Hepatocyte (in vitro differentiated cells): ENCODE data around the gene ZC3H15. TPM values are rescaled to one million over a fixed set of nuclear protein-coding genes. Genes with fewer than 3 reads are reported as not detected.

Experiments used
- DNase-seq: peaks from one replicate; pipeline ENCODE4 v3.0.0-alpha.2; 2016; ENCODE audit warnings: low spot score
- H2AFZ ChIP-seq: fragments of 200-600 bp; sonication (generic); 2 replicates; pipeline ENCODE4 v1.6.0; 2016; ENCODE audit warnings: antibody characterized with exemption, mild to moderate bottlenecking
- H3K27ac ChIP-seq: fragments of 200-600 bp; sonication (generic); 2 replicates; pipeline ENCODE4 v1.5.1; 2016; ENCODE audit warnings: mild to moderate bottlenecking
- H3K27me3 ChIP-seq: fragments of 200-600 bp; sonication (generic); 2 replicates; pipeline ENCODE4 v1.6.1; 2016
- H3K36me3 ChIP-seq: fragments of 200-600 bp; sonication (generic); replicated peaks from 2 replicates; pipeline ENCODE4 v1.5.1; 2016; ENCODE audit warnings: low read depth; ENCODE audit not compliant: insufficient read depth
- H3K4me1 ChIP-seq: fragments of 200-600 bp; sonication (generic); 2 replicates; pipeline ENCODE4 v1.5.1; 2016; ENCODE audit warnings: mild to moderate bottlenecking, moderate library complexity; ENCODE audit not compliant: insufficient read depth
- H3K4me2 ChIP-seq: fragments of 200-600 bp; sonication (generic); 2 replicates; pipeline ENCODE4 v1.6.0; 2016
- H3K4me3 ChIP-seq: fragments of 200-600 bp; sonication (generic); 2 replicates; pipeline ENCODE4 v1.5.1; 2016; ENCODE audit warnings: mild to moderate bottlenecking
- H3K79me2 ChIP-seq: fragments of 200-600 bp; sonication (generic); 2 replicates; pipeline ENCODE4 v1.6.0; 2017; ENCODE audit warnings: mild to moderate bottlenecking
- H3K9me2 ChIP-seq: fragments of 200-600 bp; sonication (generic); replicated peaks from 2 replicates; pipeline ENCODE4 v1.6.0; 2017; ENCODE audit warnings: mild to moderate bottlenecking; ENCODE audit not compliant: insufficient read depth
- H3K9me3 ChIP-seq: fragments of 200-600 bp; sonication (generic); 2 replicates; pipeline ENCODE4 v1.5.1; 2016; ENCODE audit warnings: low read depth, mild to moderate bottlenecking
- H4K20me1 ChIP-seq: fragments of 200-600 bp; sonication (generic); 2 replicates; pipeline ENCODE4 v1.6.0; 2016; ENCODE audit warnings: mild to moderate bottlenecking; ENCODE audit not compliant: insufficient read depth, poor library complexity, severe bottlenecking
- CTCF ChIP-seq: fragments of 200-600 bp; sonication (generic); IDR thresholded peaks from 2 replicates; pipeline ENCODE4 v1.5.1; 2016; ENCODE audit warnings: antibody characterized with exemption, mild to moderate bottlenecking; ENCODE audit not compliant: poor library complexity
- EZH2 ChIP-seq: fragments of 200-600 bp; sonication (generic); IDR thresholded peaks from 2 replicates; pipeline ENCODE4 v1.6.1; 2016; ENCODE audit warnings: antibody characterized with exemption, mild to moderate bottlenecking, borderline replicate concordance
- EZH2phosphoT487 ChIP-seq: fragments of 200-600 bp; sonication (generic); IDR thresholded peaks from one replicate; pipeline ENCODE4 v1.6.1; 2018; ENCODE audit warnings: antibody characterized with exemption, mild to moderate bottlenecking, low read depth, moderate library complexity; ENCODE audit not compliant: unreplicated experiment, severe bottlenecking
- WGBS: methylation state at CpG from one replicate; pipeline ENCODE4 v1.1.6; 2016; ENCODE audit warnings: low lambda C conversion rate; ENCODE audit errors: missing lambda C conversion rate; 5-methylcytosine and 5-hydroxymethylcytosine counted together
- polyA plus RNA-seq: library from polyadenylated mRNA; unstranded; fragments of >200 nt; fragmentation: Nextera tagmentation; extraction: Ambion mirVana; gene quantifications from 2 replicates; pipeline ENCODE4 v1.2.1, GENCODE V29; 2016
- total RNA-seq: library from RNA; depleted of rRNA; stranded (reverse); fragments of >200 nt; gene quantifications from 2 replicates; pipeline ENCODE4 v1.2.3, GENCODE V29; 2014

The ZC3H15 gene
- total and polyA plus RNA-seq, 2 experiments from 2014 or later, result 74.6 to 77.2 TPM

GRCh38 chr2:186477790-186478189, 8.3 kb upstream of the ZC3H15 start:
- Histone ChIP-seq H3K36me3 (no peaks in the 10 kb centered on the region), H3K9me3 (no peaks in the 10 kb centered on the region), H3K9me2 (no peaks in the 10 kb centered on the region), H3K4me2 (no peak overlapping the region), H3K79me2 (peaks cover 29% of the 10 kb centered on the region), H4K20me1 (no peaks in the 10 kb centered on the region), H3K4me3 (no peak overlapping the region), H3K27me3 (no peaks in the 10 kb centered on the region), H3K4me1 (no peaks in the 10 kb centered on the region), H3K27ac (no peak overlapping the region), H2AFZ (no peak overlapping the region)
- TF ChIP-seq EZH2phosphoT487 (no peak), EZH2 (no peak), CTCF (no peak)
- DNase-seq, result no peak
- WGBS, result 88% methylated on average over 3 of the region's 3 CpGs

DNA sequence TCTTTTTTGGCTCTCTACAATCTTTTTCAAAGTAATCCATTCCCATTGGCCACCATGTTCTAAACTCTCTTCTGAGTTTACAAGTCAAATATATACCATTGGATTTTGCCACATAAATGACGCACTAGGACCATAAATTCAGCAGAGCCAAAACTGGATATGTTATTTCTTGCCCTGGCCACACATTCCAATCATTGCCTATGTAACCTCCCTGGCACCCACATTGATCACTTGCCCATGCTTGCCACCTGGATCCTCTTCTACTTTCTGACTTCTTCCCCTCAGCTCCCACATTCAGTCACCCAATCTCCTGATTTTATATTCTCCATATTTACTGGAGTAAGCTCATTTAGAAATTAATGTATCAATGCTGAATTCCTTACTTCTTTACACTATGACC, 5.1 kb upstream of the ZC3H15 start:
- Histone ChIP-seq H3K4me1 (peaks cover 10% of the 10 kb centered on the region), H3K9me3 (no peaks in the 10 kb centered on the region), H3K4me2 (no peak overlapping the region), H3K27me3 (no peaks in the 10 kb centered on the region), H4K20me1 (no peaks in the 10 kb centered on the region), H3K27ac (no peak overlapping the region), H3K9me2 (no peaks in the 10 kb centered on the region), H3K79me2 (peaks cover 46% of the 10 kb centered on the region), H3K36me3 (no peaks in the 10 kb centered on the region), H2AFZ (no peak overlapping the region), H3K4me3 (no peak overlapping the region)
- TF ChIP-seq EZH2 (no peak), CTCF (no peak), EZH2phosphoT487 (no peak)
- 100% methylated on average over 1 of the region's 1 CpG for WGBS
- DNase-seq, result no peak

GRCh38 chr2:186484062-186484735, 1.9 kb upstream of the ZC3H15 start:
- WGBS, result 64% methylated on average over 6 of the region's 6 CpGs
- peak overlapping the region; percentile 58 for H2AFZ ChIP-seq
- peak overlapping the region; percentile 99 for H3K27ac ChIP-seq
- H3K36me3 ChIP-seq, result no peaks in the 10 kb centered on the region
- peak overlapping the region; percentile 58 for H3K4me3 ChIP-seq
- peaks cover 25% of the 10 kb centered on the region for H3K4me1 ChIP-seq
- H3K4me2 ChIP-seq, result peak overlapping the region; percentile 81
- H3K9me2 ChIP-seq, result no peaks in the 10 kb centered on the region
- TF ChIP-seq EZH2phosphoT487 (no peak), EZH2 (no peak), CTCF (no peak)
- H3K27me3 ChIP-seq, result no peaks in the 10 kb centered on the region
- peaks cover 22% of the 10 kb centered on the region for H4K20me1 ChIP-seq
- H3K79me2 ChIP-seq, result peaks cover 74% of the 10 kb centered on the region
- H3K9me3 ChIP-seq, result no peaks in the 10 kb centered on the region
- peak; percentile 18 for DNase-seq

DNA sequence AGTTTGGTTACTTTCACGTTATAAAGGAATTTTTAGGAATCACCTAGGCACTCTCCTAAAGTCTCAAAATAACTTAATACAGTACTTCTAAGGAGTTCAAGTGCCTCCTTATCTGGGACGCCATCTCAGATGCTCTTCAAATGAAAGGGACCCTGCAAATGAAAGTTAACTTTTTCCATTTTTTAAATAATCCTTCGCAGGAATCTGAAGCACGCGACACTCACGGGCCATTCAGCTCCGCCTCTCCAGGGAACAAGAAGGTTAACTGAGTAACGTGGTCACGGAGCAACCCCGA, 537 bp upstream of the ZC3H15 start:
- Histone ChIP-seq H3K36me3 (no peaks in the 10 kb centered on the region), H3K27me3 (no peaks in the 10 kb centered on the region), H2AFZ (peak overlapping the region; percentile 58), H3K4me3 (peak overlapping the region; percentile 58), H4K20me1 (peaks cover 35% of the 10 kb centered on the region), H3K9me3 (no peaks in the 10 kb centered on the region), H3K4me1 (peaks cover 25% of the 10 kb centered on the region), H3K79me2 (peaks cover 81% of the 10 kb centered on the region), H3K4me2 (peak overlapping the region; percentile 81), H3K27ac (peak overlapping the region; percentile 99), H3K9me2 (no peaks in the 10 kb centered on the region)
- no peak for DNase-seq
- no peak for TF ChIP-seq CTCF
- no peak for TF ChIP-seq EZH2phosphoT487
- TF ChIP-seq EZH2, result no peak
- 0% methylated on average over 10 of the region's 10 CpGs for WGBS
